ENCODE data around the gene CGNL1.

Gene CGNL1

DNA sequence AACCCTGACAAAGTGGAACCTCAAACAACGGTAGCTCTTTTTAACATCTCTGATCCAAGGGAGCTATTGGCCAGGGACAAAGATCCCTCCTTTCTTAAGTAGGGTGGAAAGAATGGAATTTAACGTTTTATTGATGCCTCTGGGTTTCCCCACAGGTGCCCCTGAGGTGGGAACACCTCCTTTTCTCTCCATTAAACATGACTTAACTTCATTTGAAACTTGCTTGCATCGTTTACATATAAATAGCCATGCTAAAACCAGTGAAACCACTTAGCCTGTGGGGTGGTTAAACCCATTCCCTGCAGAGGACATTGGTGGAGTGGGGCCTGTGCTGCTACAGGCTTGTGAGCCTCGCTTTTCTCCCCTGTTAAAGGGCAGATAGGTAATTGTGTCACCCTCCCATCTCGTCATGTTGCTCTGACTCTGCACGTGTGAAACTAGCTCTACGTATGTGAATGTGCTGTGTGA lies 9.7 kb downstream of the CGNL1 start:
- DNase-seq, result no peak

DNA sequence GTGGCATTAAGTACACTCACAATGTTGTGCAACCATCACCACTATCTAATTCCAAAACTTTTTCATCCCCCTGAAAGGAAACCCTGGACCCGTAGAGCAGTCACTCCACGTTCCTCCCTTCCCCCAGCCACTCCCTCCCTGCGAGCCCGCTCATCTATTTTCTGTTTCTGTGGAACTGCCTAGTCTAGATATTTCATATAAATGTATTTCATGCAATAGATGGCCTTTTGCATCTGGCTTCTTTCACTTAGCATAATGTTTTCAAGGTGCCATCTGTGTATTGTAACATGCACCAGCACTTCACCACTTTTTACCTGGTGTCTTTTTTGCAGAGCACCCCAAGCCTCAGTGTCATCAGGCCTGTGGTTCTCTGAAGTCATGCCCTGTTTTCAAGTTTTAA lies 10.7 kb downstream of the CGNL1 start:
- no peak for DNase-seq

DNA sequence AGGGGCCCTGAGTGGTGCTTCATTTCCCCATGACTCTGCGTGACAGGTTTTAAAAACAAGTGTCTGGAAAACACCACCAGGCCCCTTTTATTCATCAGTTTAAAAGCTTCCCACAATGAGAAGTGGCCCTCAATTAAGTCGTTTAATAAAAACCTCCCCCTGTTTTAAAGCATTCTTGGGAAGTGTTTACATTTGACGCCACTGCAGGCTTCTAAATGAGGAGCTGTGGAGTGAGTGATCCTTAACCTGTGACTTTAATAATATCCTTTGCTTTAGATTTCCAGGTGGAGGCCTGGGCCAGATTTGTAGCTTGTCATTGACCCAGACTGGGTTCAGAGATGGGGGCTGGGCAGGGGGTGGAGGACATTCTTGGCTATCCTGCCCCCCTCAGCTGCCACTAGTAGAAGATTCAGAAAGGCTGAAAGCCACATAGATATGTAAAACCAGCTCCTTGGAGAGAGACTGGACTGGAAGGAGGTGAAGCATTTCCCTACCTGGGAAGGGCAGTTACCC lies 11.3 kb downstream of the CGNL1 start:
- DNase-seq, result peak; percentile 92

DNA sequence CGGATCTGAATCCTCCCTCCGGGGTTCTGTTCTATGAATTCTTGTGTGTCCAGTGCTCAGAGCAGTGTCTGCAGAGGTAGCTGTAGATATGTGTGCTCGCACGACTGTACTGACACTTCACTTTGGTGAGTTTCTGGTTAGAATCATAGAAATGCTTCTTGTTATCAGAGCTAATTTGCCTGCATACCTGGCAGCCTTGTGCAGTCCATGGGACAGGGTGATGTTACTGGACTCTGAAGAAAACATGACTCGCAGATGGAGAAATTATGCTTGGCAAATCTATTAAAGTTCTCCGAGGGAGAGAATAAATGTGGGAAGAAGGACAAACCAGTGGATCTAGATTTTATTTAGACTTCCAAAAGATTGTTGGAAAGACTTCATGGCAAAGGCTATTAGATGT lies 12.2 kb downstream of the CGNL1 start:
- DNase-seq, result no peak

DNA sequence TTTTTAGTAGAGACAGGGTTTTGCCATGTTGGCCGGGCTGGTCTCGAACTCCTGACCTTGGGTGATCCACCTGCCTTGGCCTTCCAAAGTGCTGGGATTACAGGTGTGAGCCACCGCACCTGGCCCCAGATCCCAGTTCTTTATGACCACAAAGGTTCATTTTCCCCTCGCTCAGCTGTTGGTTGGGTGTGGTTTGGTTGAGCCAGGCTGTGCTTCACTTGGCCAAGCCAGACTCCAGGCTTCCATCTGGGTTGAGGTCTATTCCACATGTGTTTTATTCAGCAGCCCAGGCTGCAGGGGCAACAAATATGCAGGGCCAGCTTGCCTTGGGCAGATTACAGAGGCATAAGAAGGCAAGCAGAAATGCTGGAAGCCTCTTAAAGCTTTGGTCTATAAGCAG lies 13.7 kb downstream of the CGNL1 start:
- no peak for DNase-seq

DNA sequence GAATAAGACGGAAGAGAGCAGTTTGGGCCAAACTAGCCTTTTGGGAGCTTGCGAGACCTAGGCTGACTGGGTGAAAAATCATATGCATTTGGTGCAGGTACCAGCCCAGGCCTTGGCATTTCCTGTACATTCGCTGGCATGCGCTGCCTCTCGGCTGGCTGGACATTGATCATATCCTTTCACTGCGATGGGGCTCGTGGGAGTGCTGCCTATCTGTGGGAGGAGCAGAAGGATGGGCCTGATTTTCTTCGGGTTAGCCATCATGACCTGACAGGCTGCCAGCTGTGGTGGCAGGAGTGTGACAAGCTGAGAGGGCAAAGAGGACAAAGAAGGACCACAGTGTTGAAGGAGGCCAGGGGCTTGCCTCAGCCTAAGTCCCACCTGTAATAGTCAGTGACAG lies 14.3 kb downstream of the CGNL1 start:
- no peak for DNase-seq

DNA sequence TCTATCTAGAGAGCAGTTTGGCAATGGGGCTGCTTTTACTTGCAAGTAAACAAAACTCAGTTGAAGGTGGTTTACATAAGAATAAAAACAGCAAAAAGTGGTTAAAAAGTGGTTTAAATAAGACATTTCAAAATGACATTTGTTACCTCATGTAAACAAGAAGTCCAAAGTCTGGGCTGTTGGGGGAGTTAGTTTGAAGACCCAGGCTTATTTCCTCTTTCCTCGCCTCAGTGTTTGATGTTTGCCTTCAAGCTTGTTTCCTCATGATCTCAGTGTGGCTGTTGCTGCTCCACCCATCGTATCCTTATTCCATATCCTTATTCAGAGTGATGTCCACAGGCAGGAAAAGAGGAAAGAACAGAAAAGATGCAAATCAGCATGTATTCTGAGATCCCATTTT lies 15.2 kb downstream of the CGNL1 start:
- DNase-seq, result no peak

DNA sequence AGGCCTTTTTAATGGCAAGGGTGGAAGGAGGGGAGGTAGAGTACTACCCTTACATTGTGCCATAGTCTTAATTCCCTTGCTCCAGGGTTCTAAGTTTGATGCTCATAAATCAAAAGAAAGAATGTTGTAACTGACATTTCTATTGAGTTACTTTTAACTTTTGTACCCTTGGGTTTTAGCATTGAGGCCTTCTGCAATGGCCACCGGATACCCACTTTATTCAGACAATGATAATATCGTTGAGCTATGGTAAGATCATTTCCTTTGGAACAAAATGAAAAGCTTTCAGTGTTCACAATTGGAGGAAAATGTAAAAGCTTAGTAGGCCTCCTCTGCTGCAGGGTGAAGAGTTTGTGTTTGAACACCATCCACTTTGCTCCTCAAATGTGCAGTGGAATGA lies 16.8 kb downstream of the CGNL1 start:
- no peak for DNase-seq

DNA sequence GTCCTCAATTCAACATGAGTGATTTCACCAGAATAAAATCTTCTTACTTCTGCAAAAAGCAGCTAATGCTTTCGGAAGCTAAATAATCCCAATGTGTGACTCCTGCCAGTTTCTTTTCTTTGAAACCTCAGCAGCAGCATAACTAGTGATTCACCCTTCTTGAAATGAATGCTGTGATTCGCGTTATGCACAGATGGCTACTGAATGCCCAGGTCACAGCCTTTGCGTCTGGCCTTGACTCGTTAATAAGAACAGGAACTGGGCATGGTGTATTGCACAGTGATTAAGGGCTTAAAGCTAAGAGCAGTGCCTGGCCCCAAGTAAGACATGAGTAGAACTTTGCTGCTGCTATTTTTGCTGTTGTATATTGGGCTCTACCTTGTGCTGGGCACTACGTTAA lies 19.0 kb downstream of the CGNL1 start:
- no peak for DNase-seq

DNA sequence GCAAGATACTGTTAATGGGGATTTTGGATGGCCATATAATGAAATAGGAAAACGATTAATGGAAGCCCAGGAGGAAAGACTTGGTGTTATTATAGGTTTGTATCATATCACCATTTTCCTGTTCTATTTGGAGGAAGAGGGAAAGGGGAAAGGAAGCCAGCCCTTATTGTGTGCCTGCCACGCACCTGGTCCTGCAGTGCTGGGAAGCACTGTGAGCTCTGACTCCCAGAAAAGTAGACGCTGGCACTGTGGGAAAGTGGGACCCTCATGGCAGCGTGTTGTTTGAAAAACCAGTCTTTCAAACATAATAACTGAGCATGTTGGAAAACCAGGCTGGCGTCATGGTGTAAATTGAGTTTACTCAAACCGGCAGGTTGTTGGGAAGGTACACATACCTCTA lies 22.0 kb downstream of the CGNL1 start:
- DNase-seq, result no peak

DNA sequence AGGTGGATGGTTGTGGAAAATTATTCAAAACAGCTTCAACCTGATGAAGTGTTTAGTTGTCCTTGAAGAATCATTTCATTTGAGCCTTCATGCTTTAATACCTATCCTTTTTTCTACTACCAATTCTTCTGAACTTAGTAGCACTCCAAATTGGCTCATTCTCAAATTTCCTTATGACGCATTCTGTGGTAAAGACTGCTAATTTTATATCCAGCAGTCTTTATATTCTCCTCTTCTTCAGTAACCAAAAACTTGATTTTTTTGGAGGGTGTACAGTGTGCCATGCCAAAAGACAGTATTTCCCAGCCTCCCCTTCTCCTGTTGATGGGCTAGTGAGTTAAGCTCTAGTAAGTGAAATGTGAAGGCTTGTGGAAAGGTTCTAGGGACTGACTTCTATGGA lies 25.2 kb downstream of the CGNL1 start:
- DNase-seq, result no peak

DNA sequence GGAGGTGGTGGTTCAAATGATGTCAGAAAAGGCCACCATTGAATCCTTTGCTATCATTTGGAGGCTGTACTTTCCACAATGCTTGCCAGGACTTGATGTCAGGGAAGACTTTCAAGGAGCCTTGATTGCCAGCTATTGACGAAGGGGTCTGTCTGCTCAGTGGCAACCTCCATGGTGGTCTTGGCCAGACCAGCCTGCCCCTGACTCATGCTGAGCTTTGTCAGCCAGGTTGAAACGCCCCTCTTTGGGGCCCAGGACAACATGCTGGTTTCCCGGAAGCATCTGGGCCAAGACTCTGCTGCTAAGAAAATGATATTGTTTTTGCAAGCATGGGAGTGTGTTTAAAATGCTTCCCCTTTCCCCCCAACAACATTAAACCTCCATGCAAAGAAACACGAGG lies 26.7 kb downstream of the CGNL1 start:
- DNase-seq, result no peak

DNA sequence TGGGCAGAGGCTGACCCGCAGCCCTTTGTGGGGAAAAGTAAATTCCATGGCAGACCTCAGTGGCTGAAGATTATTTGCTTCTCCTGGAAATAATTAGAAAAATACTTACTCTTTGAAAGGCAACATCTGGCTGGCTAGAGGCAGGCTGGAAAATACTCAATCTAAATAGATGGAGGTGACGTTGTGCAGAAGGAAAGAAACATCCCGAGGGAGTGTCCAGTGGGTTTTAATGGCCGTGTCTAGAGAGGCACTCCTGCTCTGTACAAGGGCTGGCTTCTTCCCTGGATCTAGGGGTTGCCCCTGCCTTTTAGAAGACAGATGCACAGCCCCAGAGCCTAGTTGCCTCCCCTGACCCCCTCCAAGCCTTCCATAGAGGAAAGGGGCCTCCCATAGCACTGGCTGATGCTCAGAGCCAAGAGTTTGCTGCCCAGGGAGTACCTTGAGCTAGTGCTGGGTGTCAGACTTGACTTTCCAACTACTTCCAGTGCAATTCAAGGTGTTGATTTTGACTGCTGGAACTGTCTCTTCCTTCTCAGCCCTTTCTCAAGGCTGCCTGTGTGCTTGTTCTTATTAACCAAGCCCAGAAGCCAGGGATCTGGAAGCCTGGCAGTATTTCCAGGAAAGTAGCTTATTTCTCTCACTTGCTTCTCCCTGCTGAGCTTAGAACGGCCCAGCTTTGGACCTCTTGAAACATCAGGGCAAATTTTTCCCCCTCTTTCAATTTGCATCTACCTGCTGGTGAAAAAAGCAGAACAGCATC lies 27.4 kb downstream of the CGNL1 start:
- DNase-seq, result no peak

DNA sequence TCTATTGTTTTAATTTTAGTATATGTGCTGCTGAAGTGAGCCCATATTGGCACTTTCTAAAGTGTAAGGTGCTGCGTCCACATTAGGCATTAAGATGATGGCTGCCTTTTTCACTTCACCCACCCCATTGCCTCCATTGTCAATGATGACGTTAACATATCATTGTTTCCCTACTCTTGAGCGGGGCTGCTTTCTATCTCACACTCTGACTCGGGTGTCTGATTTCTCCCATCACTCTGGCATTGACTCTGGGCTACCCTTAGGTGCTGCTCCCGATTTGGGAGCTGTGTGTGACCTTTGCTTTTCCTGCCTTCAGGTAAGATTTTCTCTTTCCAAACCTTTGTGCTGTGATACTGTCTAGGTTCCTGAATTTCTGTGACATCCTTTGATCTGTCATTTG lies 28.8 kb downstream of the CGNL1 start:
- DNase-seq, result no peak

DNA sequence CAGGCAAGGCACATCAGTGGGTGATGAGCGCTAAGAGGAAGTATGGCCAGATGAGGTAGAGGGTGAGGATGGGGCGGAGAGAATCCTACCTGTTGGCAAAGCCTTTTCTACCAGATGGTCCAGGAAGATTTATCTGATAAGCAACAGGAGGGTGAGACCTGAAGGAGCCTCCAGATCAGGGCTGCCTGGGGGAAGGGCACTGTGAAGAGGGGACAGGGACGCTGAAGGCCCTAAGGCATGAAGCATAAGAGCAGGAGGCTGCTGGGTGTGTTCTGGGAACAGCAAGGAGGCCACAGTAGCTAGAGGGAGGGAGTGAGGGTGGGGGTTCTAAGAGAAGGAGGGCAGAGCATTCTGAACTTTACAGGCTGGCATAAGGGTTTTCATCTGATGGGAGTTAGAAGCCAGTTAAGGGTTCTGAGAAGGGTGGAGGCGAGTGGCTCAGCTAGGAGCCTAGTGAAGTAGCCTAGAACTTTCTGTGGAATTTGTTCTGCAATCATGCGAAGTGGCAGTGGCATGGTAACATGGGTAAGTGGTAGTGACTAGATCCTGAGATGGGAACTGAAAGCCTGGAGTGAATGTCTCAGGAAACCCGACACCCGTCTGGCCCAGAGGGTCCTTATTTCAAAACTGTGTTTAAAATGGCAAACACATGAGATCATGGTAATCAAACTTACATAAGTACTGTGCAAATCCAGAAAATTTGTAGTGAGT lies 29.9 kb downstream of the CGNL1 start:
- DNase-seq, result no peak

DNA sequence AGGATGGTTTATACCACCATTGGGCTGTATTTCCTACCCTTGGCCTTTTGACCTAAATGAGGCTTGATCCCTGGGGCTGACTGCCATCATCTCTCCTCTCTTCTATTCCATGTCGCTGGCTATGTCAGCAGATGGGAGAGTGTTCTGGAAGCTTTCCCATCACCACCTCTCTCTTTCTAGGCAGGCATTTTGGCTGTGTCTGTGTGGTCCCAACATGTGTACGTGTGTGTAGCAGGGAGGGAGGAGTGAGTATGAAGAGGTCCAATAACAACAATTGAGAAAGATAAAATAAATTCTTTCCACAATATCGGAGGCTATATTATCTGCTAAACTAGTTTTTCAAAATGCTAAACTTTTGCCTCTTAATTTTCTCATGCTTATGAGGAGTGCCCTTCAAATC lies 34.1 kb downstream of the CGNL1 start:
- no peak for DNase-seq

DNA sequence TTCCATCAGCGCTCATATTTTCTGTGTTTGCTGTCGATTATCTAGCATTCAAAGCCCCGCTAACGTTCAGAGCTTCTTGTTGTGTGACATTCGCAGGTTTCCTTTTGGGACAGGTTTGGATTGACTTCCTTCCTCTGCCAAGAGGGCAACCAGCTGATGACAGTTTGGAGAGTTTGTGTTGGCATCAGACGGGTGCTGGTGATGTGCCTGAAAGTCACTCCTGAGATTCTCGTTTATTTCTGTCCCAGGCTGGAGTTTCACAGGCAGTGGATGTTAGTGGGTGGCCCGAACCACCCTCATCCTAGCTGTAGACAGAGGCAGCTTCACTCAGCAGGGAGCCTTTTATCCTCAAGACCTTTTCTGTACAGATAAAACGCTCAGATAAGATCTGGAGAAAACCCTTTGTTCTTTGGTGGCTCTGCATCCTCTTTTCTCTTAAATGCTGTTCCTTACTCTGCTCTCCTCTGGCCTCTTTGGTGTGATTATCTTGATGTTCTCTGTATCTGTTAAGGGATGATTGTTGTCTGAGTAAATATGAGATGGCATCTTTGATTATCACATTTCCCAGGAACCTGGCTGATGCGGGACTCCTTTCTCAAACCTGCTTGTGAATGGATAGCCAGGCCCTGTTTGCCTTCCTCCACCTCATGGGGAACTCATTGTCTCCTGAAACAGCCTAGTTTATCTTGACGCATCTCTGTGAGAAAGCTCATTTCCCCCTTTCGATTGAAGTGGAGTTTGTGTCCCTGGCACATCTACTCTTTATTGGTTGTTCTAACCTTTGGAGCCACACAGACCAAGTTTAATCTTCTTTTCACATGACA lies 35.9 kb downstream of the CGNL1 start:
- no peak for DNase-seq

DNA sequence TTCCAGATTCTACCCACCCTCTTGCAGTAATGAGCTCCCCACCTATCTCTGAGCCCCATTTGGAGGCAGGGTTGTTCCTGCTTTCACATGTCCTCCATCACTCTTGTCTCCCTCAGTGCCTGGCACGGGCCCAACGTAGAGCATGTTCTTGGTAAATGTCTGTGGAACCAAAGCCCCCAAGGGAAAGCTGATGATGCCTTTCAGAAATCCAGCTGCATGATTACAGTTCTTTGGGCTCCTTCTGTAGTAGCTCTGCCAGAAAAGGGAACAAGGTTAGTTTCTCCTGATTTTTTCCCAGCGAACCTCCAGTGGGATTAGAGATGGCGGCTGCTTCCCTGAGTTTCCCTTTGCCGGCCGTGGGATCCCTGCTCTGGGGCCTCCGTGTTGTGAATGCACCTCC lies 39.3 kb downstream of the CGNL1 start:
- DNase-seq, result no peak

DNA sequence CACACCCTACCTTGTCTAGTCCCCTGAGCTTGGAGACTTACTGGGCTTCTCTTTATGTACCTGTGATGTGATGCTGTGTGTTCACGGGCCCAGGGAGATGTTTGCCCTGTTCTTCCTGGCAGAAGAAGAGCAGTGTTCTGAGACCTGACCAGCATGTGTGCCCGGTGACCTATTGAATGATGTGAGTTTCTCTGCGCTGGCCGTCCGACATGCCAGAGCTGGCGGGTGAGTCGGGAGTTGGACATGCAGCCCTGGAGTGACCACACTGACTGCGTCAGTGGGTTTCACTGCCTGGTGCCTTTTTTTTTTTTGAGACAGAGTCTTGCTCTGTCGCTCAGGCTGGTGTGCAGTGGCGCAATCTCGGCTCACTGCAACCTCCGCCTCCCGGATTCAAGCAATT lies 42.3 kb downstream of the CGNL1 start:
- no peak for DNase-seq

DNA sequence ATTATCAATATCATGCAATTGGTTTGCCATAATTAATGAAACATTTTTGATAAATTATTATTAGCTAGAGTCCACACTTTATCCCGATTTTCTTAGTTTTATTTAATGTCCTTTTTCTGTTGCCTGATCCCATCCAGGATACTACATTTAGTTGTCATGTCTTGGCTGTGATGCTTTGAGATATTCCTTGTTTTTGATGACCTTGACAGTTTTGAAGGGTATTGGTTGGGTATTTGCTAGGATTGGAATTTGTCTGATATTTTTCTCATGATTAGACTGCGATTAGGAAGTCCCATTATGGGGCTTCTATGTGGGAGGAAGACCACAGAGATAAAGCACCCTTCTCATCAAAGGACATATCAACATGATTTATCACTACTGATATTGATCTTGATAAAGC lies 43.0 kb downstream of the CGNL1 start:
- no peak for DNase-seq

DNA sequence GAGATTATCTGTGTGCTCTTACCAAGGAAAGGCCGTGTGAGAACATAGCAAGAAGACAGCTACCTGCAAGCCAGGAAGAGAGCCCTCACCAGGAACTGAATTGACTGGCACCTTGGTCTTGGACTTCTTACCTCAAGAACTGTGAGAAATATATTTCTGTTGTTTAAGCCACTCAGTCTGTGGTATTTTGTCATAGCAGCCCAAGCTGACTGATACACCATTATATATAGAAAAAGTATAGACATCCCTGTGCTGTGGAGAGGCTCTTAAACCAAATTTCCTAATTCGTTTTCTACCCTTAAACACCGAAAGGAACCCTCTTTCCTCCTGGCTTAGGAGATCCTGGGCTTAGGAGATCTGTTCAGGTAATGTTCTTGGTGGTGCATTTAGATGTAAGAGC lies 44.8 kb downstream of the CGNL1 start:
- no peak for DNase-seq

DNA sequence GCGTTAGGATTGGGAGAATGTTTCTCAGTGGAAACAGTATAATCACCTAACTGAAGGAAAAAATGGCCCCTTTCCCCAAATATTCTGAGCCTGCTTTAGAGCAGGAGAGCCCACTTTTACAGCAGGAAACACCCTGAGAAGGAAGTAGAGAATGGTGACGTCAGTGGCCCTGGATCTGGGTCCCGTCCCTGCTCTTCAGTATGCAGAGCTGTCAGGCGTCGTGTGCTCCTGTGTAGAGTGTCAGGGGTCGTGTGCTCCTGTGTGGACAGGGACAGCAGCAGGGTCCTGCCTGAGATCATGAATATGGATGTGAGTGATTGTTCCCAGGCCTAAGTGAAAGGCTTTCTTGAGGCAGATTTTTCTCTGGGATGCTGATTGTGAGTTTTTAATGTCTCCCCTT lies 45.2 kb downstream of the CGNL1 start:
- DNase-seq, result no peak

DNA sequence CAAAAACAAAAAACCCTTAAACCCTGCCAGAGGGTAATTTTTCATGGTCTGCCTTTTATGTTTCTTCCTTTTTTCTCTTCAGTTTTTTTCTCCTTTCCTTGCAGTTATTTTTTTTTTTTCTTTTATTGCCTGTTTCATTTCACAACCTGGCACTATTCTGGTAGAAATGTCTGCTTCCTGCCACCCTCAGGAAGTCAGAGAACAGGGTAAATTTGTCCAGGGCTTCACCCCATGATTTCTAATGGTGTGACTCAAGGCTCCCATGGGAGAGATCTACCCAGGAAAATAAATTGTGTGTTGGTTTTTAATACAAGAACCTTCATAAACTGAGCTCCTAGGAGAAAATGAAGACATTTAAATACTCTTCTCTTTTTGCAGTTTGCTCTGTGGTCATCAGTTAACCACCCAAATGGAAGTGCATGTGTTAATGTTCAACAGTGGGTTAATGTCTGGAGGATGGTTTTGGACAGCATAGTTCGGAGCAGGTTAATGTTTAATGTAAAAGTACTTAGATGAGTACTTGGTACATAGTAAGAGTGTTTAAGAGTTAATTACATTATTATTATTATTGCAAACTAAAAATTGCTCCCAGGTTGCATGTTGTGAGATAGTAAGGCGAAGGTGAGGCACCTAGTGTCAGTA lies 45.9 kb downstream of the CGNL1 start:
- no peak for DNase-seq
